ENCODE measurements around the gene PARP8.
"Not testable (repeated sequence)": the region's sequence is repeated elsewhere in the genome, so short reads cannot be mapped to it uniquely, and the experiment has no call there.

PARP8 gene

DNA sequence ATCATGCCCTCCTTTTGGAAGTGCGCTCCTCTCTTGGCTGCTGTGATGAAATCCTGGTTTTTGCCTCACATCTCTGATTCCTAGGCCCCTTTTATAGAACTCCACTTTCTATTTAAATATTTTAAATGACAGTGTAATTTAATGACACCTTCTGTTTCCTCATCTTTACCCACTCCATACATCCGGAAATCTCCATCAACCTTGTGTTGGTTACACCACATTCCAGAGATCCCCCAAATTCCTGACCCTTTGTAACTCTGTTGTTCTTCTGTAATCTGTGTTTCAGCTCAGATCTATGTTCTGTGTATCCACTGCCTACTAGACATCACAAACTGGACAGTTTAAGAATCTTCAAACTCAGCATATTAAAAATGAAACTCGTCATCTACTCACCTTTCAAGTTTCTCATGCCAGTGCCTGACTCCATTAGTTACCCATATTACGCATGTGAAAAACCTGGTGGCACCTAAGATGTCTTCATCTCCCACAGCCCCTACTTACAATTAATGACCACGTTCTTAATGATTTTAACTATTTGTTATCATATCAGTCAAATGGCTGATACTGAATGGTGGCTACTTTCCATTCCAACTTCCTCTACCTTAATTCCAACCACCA, 25.1 kb downstream of the PARP8 start:
- no peak for DNase-seq

DNA sequence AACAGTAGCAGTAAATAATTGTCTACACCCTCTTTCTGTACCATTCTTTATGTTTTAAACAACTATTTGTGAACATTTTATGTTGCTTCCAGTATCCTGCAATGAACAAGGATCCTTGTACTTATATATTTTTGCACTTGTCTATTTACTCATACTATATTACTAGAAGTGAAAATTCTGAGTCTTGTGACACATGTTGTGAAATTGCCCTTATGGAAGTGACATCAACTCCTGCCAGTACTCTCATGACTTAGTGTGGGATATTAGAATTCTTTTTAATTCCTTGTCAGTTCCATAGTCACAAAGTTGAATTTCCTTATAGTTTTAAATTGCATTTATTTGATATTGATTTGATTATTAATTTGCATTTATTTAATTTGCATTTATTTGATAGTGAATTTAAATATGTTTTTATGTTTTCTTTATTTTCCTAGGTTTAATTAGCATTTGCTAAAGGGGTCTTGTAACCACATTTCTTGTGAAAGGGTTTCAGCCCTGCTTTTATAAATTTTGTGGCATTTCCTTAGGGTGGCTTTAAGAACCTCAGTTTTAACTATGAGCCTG, 27.7 kb downstream of the PARP8 start:
- DNase-seq, result no peak

DNA sequence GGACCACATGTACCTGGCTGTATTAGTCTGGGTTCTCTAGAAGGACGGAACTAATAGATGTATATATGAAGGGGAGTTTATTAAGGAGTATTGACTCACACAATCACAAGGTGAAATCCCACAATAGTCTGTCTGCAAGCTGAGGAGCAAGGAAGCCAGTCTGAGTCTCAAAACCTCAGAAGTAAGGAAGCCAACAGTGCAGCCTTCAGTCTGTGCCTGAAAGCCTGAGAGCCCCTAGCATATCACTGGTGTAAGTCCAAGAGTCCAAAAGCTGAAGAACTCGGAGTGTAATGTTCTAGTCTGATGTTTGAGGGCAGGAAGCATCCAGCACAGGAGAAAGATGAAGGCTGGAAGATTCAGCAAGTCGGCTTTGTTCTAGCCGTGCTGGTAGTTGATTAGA, 28.2 kb downstream of the PARP8 start:
- DNase-seq, result not testable (repeated sequence)

DNA sequence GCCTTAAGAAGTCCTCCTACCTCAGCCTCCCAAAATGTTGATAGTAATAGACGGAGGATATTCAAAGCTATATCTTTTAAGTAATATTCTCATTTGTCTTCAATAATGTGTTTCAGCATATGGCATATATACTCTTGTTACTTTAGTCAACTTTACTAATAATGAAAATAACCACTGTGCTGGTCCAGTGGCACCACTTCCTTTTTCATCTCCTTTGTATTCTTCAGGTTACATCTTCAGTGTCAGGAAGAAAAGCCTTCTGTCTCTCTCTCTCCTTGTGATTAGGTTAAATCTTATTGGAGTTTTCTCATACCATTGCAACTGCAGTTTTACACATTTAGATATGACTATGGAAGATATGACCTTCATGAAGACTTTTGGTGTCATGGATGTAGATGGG, 31.3 kb downstream of the PARP8 start:
- DNase-seq, result no peak

DNA sequence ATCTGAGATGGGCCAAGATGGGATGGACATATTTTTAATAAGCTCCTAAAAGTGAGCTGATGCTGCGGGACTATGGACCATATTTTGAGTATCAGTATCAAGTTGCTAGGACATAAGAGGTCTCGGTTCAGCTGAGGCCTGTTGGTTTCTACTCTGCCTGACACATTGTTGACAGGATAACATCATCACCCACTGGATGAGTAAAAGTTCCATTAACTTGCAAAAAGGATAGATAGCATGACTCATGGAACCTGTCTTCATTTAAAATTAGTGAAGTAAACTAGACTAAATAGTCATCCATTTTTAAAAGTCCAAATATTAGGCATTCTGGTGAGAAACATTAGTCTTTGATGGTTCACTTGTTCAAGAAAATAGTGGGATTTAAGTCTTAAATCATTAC, 33.3 kb downstream of the PARP8 start:
- no peak for DNase-seq

DNA sequence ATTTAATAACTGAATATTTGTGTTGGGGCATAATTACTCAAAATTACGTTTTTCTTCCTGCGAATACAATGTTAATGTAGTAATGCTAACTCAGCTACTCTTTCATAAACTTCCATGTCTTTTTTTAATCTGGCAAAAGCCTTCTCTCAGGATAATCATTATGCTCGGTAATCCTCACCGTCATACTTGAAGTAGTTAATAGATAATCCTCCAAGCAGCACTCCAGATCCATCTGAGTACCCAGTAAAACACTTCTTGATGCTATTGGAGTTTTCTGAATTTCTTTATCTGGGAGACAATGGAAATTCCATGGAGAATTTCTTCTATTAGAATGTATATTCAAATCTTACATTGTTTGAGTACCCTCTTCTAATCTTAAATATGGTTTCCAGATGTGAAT, 34.3 kb downstream of the PARP8 start:
- DNase-seq, result no peak

DNA sequence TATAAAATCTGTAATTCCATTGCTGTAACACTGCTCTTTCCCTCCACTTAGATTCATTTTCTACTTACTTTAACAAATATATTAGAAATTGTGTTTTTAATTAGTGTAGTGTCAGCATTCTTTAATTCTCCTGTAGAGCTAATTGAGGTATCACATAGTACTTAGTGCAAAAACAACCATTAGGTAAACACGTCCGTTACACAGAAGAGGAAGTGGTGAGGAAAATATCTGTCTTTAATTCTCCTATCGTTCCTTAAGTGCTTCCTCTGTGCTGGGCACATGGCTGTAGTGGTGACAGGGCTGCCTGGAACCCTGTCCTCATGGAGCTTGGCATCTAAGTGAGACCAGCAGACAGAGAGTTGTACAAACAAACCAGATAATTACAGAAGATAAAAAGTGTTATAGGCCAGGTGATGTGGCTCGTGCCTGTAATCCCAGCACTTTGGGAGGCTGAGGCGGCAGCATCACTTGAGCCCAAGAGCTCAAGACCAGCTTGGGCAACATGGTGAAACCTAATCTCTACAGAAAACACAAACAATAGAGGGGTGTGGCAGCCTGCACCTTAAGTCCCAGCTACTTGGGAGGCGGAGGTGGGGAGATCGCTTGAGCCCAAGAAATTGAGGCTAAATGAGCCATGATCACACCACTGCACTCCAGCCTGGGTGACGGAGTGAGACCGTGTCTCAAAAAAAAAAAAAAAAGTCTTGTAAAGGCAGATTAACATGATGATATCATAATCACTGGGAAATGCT, 36.4 kb downstream of the PARP8 start:
- DNase-seq, result no peak

DNA sequence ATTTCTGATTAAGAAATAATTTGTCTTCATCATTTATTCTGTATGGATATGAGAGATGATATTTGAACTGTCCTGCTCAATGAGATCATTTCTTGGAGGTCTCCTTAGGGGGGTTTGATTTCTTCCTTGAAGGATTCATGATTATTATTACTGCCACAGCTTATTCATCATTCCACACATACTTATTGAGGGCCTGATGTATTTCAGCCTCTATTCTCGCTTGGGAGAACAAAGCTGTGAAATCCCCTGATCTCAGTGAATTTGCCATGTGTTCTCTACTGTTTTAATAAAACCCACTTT, 36.9 kb downstream of the PARP8 start:
- no peak for DNase-seq

DNA sequence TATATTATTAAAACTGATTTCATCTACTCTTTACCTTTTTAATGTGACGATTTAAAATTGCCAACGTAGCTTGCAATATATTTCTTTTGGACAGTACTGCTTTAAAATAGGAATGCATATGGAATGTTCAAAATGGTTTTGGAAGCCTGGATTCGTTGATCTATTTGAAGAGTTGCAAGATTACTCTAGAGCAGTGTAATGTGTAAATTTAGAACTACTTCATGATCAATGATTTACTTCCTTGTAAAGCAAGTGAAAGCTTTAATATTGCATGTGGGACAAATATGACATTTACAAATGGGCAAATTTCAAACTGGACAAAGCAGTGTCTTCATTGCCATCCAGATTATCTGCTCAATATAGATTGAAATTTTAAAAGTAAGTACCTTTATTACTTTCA, 38.3 kb downstream of the PARP8 start:
- DNase-seq, result no peak

DNA sequence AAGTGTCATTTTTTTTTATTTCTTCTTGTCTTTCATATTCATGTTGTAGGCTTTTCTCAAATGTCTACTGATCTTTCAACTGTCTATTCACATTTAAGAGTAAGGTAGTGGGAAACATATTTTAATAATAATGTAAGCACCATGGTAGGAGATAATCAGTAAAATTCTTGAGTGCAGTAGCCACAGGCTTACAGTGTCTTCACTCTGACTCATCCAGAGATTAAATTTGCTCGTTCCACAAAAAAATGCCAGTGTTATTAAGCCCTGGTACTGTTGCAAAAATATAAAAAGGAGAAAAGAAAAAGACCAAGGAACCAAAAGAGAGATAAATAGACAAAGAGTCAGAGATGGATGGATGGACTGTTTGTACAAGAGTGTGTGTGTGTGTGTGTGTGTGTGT, 43.0 kb downstream of the PARP8 start:
- no peak for DNase-seq

DNA sequence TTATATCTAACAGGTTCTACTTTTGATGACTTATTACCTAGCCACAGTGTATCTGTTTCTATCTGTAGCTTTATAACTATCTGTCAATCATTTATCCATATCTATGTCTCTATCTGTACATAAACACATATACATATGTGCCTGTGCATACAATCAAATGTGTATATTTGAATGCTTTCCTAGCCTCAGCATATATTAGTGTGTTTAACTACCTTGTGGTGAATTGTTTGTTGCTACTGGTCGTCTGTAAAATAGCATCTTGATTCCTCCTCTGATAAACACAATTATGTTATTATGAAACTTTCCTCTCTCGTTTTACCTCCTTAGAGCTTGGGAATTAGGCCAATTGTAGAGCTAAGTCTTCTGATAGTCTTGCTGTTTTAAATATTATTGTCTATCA, 44.4 kb downstream of the PARP8 start:
- no peak for DNase-seq

DNA sequence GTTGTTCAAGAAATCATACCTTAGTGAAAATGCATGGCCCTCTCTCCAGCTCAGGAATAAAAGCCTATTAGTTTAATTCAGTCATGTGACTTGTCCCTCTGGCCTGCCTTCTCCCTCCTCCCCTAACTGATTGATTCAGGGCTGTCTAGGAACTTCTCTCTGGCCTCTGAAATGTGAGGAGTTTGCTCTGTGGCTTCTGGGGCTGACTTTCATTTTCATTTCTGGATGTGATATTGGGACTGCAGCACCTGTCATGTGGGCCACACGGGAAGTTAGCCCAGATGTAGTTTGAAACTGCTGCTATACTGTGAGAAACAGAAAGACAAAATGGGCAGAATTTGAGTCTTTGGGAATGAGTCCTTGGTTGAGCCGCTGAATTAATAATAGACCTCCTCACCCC, 44.8 kb downstream of the PARP8 start:
- DNase-seq, result no peak

DNA sequence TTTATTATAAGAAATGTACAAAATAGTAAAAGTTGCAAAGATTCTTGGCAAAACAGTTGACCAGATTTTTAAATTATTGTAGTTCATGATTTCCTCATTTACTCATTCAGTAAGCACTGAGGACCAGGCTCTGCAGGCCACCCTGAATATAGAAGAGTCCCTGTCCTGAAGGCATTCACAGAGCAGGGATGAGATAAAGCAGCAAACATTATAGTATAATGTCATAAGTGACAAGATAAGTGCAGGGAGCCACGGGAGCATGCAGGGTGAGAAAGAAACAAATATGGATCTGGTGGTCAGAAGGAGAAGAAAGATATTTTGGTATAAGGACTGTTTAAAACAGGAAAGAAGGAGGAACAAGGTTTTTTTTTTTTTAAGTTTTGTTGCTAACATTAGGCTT, 46.0 kb downstream of the PARP8 start:
- DNase-seq, result no peak

DNA sequence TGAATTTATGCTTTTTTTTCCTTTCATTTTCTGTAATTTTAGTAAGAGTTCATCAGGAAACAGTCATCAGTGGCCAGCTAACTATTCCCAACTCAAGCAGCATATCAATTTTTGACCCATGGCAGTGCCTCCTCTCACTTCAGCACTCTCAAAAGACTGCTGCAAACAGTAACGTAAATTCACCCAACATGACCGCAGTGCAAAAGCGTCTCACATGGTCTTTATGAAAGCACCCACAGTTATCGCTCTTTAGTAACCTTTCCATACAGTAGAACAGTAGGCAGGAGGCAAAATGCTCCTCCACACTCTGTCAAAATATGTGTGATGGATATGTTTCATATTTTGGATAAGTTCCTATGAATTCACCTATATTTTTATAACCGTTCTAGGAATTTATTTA, 48.6 kb downstream of the PARP8 start:
- DNase-seq, result no peak

DNA sequence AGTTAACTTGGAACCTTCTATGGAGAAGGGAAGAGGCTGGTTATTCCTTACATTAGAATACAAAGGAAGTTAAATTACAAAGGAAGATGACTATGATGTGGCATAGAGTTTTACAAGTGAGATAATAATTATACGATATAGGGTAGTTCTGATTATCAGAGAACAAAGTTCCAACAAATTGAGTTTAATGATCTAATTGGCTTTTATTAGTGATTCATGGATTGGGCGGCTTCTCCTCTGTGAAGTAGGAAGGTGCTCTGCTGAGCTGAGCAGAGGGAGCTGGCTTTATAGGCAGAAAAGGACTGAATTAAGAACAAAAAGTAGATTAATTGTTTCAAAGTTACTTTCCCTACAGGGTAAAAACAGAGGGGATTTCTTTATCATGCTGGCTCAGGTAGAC, 49.7 kb downstream of the PARP8 start:
- DNase-seq, result no peak

DNA sequence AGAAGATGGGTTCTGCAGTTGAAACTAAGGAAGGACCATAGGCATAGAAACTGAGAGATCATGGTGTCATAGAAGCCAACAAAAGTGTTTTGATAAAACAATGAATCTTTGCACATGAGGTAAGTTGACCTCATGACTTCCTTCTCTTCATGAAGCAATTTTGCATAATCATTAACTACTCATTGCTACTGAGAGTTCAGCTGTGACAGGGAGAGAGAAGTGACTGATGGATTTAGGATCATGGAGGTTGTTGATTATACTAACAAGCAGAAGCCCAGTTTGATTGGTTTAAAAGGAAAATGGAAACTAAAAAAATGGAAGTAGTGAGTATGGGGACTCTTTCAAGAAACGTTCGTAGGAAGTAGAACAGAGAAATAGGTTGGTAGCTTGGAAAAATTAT, 51.2 kb downstream of the PARP8 start:
- no peak for DNase-seq

DNA sequence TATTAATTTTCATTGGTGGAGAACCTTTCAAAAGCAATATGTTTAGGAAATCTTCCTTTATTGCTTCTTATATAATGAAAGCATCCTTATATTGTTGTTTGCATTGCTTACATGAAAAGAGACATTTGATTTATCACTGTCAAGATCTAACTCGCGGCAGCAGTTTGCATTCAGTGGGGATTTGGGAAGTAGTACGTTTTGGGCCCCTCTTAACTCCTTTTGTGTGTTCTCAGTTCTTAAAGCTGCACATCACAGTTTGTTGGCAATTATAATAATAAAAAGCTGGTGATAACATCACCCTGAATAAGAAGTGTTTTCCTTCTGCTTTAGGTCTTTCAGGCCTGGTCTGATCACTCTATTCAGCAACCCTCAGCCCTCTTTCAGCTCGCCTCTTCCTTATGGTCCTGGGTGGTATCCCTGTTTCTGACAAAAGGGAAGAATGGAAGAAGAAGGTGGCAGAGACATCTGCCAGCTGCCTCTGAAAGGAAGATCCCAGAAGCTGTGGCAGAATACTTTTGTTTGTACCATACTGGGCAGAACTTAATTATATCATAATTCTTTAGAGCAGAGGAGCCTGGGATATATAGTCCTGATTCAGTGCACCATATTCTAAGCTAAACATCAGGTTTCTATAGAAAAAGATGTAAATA, 53.7 kb downstream of the PARP8 start:
- DNase-seq, result no peak

DNA sequence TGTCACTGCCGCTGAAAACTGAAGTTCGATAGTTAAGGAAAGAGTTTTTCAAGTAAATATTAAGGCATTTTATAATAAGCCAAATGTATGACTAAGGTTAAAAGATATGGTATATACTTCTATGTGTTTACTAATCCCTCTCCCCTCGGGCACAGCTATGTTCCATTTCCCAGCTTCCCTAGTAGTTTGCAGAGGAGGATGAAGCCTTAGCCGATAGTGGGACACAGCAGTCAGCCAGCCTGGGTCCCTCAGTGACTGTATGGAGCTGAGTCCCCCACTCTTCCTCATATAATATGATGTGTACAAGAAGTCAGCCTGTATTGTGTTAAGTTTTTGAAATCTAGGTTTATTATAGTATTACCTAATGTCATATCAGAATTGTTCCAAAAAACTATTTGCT, 55.8 kb downstream of the PARP8 start:
- DNase-seq, result no peak

DNA sequence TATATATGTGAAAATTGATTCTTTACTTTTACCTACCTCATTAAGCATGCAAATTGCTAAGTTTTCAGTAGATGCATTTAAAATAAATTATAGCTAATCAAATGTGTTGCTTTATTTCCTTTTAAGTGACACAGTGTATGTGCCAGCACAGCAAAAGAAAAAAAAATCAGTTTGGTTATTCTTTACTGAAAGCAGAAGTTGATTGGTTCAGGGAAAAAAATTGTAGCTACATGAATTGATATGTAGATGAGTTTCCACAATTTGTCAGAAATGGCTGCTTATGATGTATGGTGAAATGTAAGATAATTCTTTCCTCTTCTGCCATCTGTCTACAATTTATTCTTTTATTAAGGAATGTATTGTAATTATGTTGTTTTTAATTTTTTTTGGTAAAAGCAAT, 57.8 kb downstream of the PARP8 start:
- no peak for DNase-seq

DNA sequence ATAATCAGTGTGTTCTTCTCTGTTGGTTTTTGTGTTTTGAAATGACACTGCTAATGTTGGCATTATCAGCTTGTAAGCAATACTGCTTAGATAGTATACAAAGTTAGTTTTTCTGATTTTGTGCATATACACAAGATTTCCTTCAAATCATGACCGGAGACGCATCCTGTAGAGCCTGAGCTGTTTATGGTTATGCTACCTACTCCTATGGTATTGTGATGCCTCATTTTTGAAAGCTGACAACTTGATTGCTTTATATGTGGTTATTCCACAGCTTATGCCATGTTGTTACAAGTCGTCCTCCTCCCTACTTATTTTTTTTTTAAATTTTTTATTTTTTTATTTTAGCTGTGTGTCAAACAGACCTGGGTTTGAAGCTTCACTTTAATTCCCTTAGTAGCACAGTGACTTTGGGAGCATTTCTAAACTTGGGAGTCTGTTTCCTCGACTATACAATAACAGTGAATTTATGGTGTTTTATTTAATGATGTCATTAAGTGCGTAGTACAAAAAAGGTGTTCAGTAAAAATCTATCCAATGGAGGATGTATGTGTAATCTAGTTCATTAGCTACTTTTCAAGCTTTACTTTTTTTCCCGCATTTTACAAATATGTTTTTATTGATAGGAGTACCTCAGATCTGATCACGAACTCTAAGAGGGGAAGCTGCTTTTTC, 59.5 kb downstream of the PARP8 start:
- no peak for DNase-seq

DNA sequence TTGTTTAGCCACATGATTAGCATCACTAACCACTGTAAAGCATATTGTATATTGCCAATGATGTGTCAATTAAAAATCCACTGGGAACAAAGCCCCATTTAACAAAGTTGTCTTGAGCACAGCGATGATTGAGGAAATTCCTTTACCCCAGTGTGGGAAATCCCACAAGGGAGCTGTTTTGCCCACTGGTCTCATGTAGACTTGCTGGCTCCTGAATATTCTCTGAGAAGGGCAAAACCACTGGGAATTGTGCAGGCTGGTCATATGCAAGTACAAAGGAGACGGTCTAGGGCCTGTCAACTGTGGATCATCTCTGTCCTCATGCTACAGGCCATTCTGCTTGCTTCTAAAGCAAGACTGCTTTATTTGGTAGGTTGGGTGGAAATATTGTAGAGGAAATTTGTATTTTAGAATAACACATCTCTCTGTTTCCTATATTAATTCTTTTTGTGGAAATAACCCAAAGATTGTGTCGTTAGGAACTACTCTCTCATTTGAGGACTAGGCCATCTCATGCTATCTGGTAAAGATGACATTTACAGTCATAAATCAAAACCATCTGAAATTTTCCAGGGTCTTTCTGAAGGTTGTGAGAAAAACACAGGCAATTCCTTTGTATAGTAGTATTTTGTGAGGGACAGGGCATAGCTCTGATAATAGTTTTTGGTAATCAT, 60.2 kb downstream of the PARP8 start:
- no peak for DNase-seq

DNA sequence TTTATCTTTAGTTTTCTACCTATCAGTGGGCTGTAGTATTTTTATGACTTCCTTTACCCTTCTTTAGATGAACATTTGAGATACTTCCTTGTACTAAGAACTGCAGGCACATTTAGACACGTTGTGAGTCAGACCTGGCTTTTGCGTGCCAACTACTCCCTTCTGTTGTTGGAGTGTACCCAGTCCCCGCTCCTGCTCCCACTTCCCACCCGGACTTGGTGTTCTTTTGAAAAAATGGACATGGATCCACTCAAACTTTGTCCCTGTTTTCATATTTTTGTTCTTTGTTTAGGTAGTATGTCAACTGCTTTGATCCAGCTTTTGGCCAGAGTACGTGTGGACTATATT, 60.7 kb downstream of the PARP8 start:
- DNase-seq, result no peak

DNA sequence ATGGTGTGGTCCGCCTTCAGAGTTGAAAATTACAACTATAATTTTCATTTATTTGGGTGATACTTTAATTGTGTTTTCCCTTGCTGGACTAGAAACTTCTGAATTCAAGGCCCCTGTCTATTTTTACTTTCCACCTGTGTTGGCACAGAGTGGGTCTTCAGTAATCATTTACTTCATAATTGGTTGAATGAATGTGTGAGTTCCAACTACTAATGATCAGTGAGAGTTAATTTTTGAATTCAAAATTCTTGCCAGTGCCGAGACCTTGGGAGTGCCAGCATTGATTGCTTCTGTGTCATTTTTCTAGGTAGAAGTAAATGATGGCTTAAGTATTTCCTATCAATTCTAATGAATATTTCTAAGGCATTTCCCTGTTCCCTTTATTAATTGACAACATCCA, 61.4 kb downstream of the PARP8 start:
- DNase-seq, result no peak

Measured in NCI-H2227 treated with DMSO at 0.1 percent for 48 hours (cell line).